Measurements from ENCODE around the gene NSG1.

GRCh38 chr4:4408132-4408523 lies 21.2 kb downstream of the NSG1 start:
- no peak for TF ChIP-seq EZH2 (IDR thresholded peaks at IDR 0.05)
- no peak for TF ChIP-seq CTCF (IDR thresholded peaks at IDR 0.05)
